HG03354 (cell line): ENCODE data around the gene C2CD3.
"Not testable (repeated sequence)": the region's sequence is repeated elsewhere in the genome, so short reads cannot be mapped to it uniquely, and the experiment has no call there.

Experiments
- ATAC-seq: cut with Tn5 transposase; IDR thresholded peaks from one replicate; pipeline ENCODE4 v1.9.1; 2021; ENCODE audit warnings: mild to moderate bottlenecking; ENCODE audit not compliant: unreplicated experiment, poor library complexity, severe bottlenecking

The C2CD3 gene

DNA sequence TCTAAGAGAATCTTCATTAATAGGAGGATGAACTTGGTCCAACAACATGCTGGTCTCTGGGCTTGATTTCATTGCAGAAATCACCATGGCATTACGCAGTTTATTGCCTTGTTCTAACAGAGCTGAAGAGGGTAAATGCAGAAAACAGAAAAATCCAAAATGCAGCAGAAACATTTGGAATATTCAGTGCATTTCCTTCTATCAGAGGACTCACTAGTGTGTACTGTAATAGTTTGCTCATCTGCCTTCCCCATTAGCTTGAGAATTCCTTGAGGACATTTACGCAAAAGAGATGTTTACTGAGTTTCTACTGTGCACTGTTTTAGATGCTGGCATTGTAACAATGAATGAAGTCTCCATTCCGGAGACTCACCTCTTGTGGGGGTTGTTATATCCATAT is 37.4 kb downstream of the C2CD3 start:
- no peak for ATAC-seq

GRCh38 chr11:74132833-74133232 is 38.0 kb downstream of the C2CD3 start:
- no peak for ATAC-seq

GRCh38 chr11:74129121-74129520 is 41.7 kb downstream of the C2CD3 start:
- ATAC-seq, result not testable (repeated sequence)

GRCh38 chr11:74123008-74123448 is 47.8 kb downstream of the C2CD3 start:
- ATAC-seq, result no peak

DNA sequence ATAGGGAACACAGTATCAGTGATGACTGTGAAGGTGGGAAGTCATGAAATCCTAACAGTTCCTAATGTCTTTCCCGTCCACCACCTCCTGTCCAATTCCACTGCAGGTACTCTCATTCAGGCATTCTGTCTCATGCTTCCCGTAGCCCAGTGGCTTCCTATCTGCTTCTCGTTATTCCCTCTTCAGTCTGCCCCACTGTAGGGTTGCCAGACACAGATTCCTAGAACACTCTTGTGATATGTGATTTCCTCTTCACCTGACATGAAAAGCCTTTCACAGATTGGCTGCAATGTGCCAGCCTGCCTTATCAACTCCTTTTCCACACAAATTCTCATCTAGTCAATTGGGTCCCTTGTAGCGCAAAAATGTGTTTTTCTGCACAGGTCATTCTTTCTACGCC is 49.0 kb downstream of the C2CD3 start:
- ATAC-seq, result no peak

- not testable (repeated sequence) for ATAC-seq
Observed at GRCh38 chr11:74120260-74121035, 50.4 kb downstream of the C2CD3 start.

- ATAC-seq, result no peak
Observed at GRCh38 chr11:74116719-74117118, 54.1 kb downstream of the C2CD3 start.

- ATAC-seq, result no peak
Observed at GRCh38 chr11:74112877-74113276, 57.9 kb downstream of the C2CD3 start.

GRCh38 chr11:74106124-74106523 is 64.7 kb downstream of the C2CD3 start:
- ATAC-seq, result no peak

- ATAC-seq, result no peak
Observed at GRCh38 chr11:74102321-74102720, 68.5 kb downstream of the C2CD3 start.

- ATAC-seq, result no peak
Observed at GRCh38 chr11:74100735-74101134, 70.1 kb downstream of the C2CD3 start.

DNA sequence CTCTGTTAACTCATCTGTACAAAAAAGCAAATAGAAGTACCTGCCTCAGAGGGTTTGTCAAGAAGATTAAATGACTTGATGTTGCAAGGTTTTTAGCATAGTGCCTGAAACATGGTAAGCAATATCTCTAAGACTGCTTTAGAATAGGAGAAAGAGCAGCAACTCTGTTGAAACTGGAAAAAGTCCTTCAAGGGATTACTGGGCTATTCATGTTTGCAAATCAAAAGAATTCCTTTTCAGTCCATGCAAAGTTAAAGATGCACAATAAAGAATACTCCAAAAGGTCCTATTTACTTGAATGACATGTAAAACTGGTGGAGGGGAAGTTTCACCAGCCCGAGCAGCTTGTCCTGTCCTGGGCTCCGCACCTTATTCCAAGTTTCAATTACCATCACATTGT is 70.6 kb downstream of the C2CD3 start:
- ATAC-seq, result no peak

- no peak for ATAC-seq
Observed at GRCh38 chr11:74097686-74098237, 73.0 kb downstream of the C2CD3 start.

DNA sequence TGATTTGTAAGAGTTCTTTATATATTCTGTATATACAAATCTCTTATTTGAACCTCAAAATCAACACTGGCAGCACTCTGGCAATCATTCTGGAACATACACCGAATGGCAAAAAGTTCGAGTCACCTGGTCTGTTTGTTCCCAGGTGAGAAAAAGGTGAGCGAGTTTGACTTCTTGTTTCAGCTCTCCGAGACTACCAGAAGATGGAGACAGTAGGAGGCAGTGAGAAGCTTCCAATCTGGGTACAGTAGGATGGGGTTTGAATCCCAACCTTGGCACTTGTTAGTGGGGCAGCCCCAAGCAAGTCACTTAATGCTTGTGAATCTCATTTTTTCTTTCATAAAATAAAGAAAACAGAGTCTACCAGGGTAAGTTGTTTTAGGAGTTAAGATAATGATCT is 76.4 kb downstream of the C2CD3 start:
- no peak for ATAC-seq

DNA sequence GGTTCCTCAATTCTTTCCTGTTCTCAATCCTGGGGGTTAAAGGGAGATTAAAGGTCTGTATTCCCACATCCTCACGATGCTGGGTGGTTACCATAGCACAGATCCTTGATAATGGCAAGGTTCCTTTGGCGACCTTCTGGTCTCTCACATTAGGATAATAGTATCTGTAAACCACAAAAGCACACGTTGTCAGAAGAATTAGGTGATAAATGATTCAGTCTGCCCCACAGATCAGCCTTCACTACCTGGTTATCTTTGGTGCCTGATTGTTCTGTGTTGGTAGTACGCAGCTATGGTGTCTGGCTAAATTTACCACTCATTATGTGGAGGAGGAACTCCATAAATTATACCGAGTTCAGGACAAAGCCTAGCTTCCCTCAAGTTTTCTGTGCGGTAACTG is 78.4 kb downstream of the C2CD3 start:
- no peak for ATAC-seq

DNA sequence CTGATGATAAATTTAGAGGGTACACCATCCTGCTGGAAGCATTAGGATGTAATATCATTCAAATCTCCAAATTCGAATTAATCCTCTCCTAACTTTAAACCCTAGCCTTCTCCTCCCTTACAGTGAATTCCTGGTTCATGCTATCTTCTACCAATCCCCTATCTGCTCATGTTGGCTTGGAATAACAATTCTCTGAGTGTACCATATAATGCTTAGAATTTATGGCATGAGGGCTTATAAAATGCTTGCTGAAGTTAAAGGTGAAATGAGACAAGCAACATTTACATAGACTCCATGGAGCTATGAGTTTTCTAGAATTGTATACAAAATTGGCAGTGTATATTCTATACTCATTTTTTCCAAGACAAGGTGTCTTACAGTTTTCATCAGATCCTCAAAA is 79.3 kb downstream of the C2CD3 start:
- no peak for ATAC-seq

DNA sequence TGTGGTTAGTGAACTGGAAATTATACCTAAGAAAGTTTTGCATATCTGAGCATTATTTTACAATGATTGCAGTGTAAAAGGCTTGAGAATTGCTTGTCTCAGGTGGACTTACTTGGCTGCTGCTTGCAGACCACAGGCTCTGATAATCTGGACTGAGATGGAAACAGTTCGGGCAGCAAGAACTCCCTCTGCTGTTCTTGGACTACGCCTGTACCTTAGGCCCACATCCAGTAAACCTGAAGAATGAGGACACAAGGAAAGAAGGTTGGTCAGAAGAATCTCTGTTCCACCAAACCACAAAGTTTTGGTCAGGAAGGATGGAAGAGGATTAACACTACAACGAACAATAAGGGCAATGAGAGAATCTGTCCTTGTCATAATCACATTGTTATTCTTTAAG is 80.1 kb downstream of the C2CD3 start:
- ATAC-seq, result no peak

DNA sequence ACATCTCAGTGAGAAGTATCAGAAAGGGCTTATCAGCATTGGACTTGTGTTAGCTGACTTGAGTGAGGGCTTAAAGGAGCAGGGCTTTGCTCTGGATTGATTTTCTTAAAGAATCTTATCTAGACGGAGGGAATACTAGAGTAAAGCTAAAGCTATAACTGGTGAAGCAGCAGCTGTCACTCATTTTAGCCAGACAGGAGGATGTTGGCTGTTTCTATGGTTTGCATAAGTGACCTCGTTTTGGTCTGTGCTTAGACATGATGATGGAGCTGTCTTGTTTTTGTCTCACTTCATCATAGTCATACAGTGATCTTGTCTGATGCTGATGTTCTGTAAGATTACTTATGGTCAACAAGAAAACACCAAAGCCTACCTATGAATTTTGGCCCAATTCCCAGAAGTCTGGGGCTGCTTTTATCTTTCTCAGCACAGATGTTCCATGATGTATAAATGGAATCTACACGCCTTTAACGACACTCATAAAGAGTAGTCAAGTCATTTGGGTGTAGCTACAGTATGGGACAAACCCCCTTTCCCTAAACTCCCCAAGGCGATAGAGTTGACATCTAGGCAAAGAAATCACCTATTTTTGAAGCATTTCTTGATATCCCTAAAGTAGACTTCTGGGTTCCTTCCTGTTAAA is 84.4 kb downstream of the C2CD3 start:
- no peak for ATAC-seq

DNA sequence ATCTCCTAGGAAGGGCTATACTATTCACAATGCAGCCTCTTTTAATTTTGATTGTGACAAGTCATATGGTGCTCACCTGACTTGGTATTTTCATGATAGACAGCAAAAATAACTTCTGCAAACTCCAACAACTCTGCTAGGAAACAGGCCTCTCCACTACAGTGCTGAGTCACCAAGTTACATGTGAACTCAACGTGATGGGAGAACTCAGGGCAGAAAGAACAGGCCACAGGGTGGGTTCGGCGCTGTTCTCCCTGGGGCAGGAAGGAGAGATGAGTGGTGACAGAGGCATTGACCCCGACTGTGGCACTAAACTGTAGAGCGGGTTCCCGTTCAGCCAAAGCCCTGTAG is 85.3 kb downstream of the C2CD3 start:
- no peak for ATAC-seq

DNA sequence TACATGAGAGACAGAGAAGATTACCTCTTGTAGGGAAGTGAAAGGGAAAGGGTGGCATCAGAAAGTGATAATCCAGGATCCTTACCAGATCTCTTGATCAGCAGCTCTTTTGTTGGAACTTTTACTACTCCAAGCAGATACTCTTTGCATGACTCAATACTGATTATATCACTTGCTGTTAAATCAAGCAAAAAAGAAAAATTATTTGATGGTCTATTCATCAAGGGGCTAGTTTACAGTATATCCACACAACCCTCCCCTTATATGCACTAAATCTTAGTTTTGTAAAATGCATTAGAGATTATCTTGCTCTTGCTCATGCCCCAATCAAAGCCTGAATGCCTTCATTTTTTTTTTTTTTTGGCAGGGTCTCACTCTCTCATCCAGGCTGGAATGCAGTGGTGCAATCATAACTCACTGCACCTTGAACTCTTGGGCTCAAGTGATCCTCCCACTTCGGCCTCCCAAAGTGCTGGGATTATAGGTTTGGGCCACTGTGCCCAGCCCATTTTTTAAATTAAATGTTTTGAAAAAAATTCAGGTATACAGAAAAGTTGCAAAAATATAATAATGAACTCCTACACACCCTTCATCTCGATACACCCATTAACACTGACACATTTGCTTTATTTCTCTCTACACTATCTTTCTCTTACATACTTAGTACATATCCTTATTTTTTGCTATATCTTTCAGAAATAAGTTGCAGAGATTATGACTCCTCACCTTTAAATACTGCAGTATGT is 85.8 kb downstream of the C2CD3 start:
- no peak for ATAC-seq

- not testable (repeated sequence) for ATAC-seq
Observed at GRCh38 chr11:74083927-74084326, 86.9 kb downstream of the C2CD3 start.
